GM12878 (cell line): ENCODE measurements around the gene DDX11. TPM values are rescaled to one million over a fixed set of nuclear protein-coding genes. Genes with fewer than 3 reads are reported as not detected.
A peak's percentile ranks its signal among the peaks of the same experiment; 100 is the strongest.
"Not testable (repeated sequence)": the region's sequence is repeated elsewhere in the genome, so short reads cannot be mapped to it uniquely, and the experiment has no call there.

Experiments
- ATAC-seq: fragments of 200-7000 bp; cut with Tn5 transposase; 3 replicates; pipeline ENCODE4 v1.9.1; 2020; ENCODE audit warnings: mild to moderate bottlenecking, moderate library complexity
- BruUV-seq: library from RNA; stranded (reverse); fragments of 400-500 nt; replicated peaks from 2 replicates; lab custom pipeline; 2021; lab: Mats Ljungman, UMichigan
- CTCF ChIA-PET: fragments of 300-600 bp; sonication (Branson Sonifier 250); formaldehyde crosslinking; extraction: SDS; loops from one replicate; lab custom pipeline; 2021; ENCODE audit warnings: inconsistent platforms; lab: Yijun Ruan, JAX
- POLR2A ChIA-PET: fragments of 350-600 bp; formaldehyde crosslinking; extraction: SDS; loops from one replicate; lab custom pipeline; 2021; ENCODE audit warnings: inconsistent platforms; lab: Charles Lee
- RAD21 ChIA-PET: fragments of 300-600 bp; sonication (Branson Sonifier 250); formaldehyde crosslinking; loops from one replicate; lab custom pipeline; 2023; ENCODE audit warnings: antibody characterized with exemption; ENCODE audit not compliant: unreplicated experiment; lab: Charles Lee
- SMC1A ChIA-PET: fragments of 300-600 bp; sonication (Branson Sonifier 250); formaldehyde crosslinking; loops from one replicate; lab custom pipeline; 2023; ENCODE audit not compliant: unreplicated experiment, uncharacterized antibody; lab: Charles Lee
- DNase-seq: peaks from one replicate; pipeline ENCODE4 v3.0.0-alpha.2; 2011; ENCODE audit warnings: low read depth, low spot score
- FAIRE-seq: peaks from 3 replicates; lab custom pipeline; 2011; peaks lifted over from hg19 to GRCh38; lab: Jason Lieb, UNC
- H2AFZ ChIP-seq: 2 replicates; pipeline ENCODE4 v1.6.0; 2011; ENCODE audit warnings: low read depth, low read length, control low read depth; ENCODE audit not compliant: control insufficient read depth
- H3K27ac ChIP-seq: 2 replicates; pipeline ENCODE4 v1.5.1; 2011; ENCODE audit warnings: control low read depth; ENCODE audit not compliant: control insufficient read depth, insufficient read depth
- H3K27me3 ChIP-seq, 2 experiments: replicated peaks in 1 of 2; 2 replicates each; pipeline versions ENCODE4 v1.6.0 to v1.6.1; 2011; ENCODE audit warnings: low read length in 1 of 2; ENCODE audit not compliant: control insufficient read depth in 2 of 2, insufficient read depth in 2 of 2
- H3K36me3 ChIP-seq, 2 experiments: 2 replicates each; pipeline ENCODE4 v1.5.1; 2011; ENCODE audit warnings: low read length in 1 of 2; ENCODE audit not compliant: control insufficient read depth in 2 of 2, insufficient read depth in 2 of 2
- H3K4me1 ChIP-seq: 2 replicates; pipeline ENCODE4 v1.6.1; 2011; ENCODE audit warnings: mild to moderate bottlenecking, low read length, moderate library complexity, mixed read lengths; ENCODE audit not compliant: control insufficient read depth, insufficient read depth
- H3K4me2 ChIP-seq: 2 replicates; pipeline ENCODE4 v1.6.0; 2011; ENCODE audit warnings: control low read depth; ENCODE audit not compliant: control insufficient read depth, insufficient read depth
- H3K4me3 ChIP-seq: fragments of 200-600 bp; sonication (generic); 2 replicates; pipeline ENCODE4 v1.5.1; 2016
- H3K79me2 ChIP-seq: 2 replicates; pipeline ENCODE4 v1.6.0; 2011; ENCODE audit warnings: low read length; ENCODE audit not compliant: control insufficient read depth, insufficient read depth
- H3K9ac ChIP-seq: 2 replicates; pipeline ENCODE4 v1.8.0; 2011; ENCODE audit warnings: low read length, control low read depth, mixed read lengths; ENCODE audit not compliant: control insufficient read depth, insufficient read depth
- H3K9me3 ChIP-seq: replicated peaks from 3 replicates; pipeline ENCODE4 v1.5.1; 2011; ENCODE audit warnings: mild to moderate bottlenecking, low read length; ENCODE audit not compliant: control insufficient read depth, insufficient read depth
- H4K20me1 ChIP-seq: 2 replicates; pipeline ENCODE4 v1.6.0; 2011; ENCODE audit not compliant: control insufficient read depth, insufficient read depth
- GATAD2B ChIP-seq: fragments of 450-650 bp; conservative IDR thresholded peaks from 2 replicates; pipeline ENCODE4 v1.6.1; 2017; ENCODE audit warnings: low read depth, mild to moderate bottlenecking, moderate library complexity
- HDGF ChIP-seq: fragments of 450-650 bp; IDR thresholded peaks from 2 replicates; pipeline ENCODE4 v1.6.1; 2016; ENCODE audit warnings: antibody characterized with exemption
- IKZF1 ChIP-seq: fragments of 450-650 bp; conservative IDR thresholded peaks from 2 replicates; pipeline ENCODE4 v1.6.1; 2017; ENCODE audit warnings: antibody characterized with exemption, mild to moderate bottlenecking
- MEF2B ChIP-seq: fragments of 450-650 bp; IDR thresholded peaks from 2 replicates; pipeline ENCODE4 v1.6.1; 2018; ENCODE audit warnings: mild to moderate bottlenecking, moderate library complexity; ENCODE audit not compliant: partially characterized antibody, poor library complexity, severe bottlenecking
- MTA2 ChIP-seq: fragments of 450-650 bp; IDR thresholded peaks from 2 replicates; pipeline ENCODE4 v1.6.1; 2016; ENCODE audit warnings: low read depth, mild to moderate bottlenecking, moderate library complexity
- NR2C1 ChIP-seq: fragments of 450-650 bp; IDR thresholded peaks from 2 replicates; pipeline ENCODE4 v1.6.1; 2017; ENCODE audit warnings: antibody characterized with exemption, mild to moderate bottlenecking, moderate library complexity
- NR2F1 ChIP-seq: fragments of 450-650 bp; conservative IDR thresholded peaks from 2 replicates; pipeline ENCODE4 v1.6.1; 2017; ENCODE audit warnings: mild to moderate bottlenecking
- PAX5 ChIP-seq: IDR thresholded peaks from 2 replicates; pipeline ENCODE4 v1.6.1; 2011; ENCODE audit warnings: low read depth, low read length, borderline replicate concordance
- SPI1 ChIP-seq: IDR thresholded peaks from 2 replicates; pipeline ENCODE4 v1.6.1; 2011; ENCODE audit warnings: low read depth, mild to moderate bottlenecking, low read length, moderate library complexity, borderline replicate concordance; ENCODE audit not compliant: insufficient read depth
- TCF12 ChIP-seq: IDR thresholded peaks from 2 replicates; pipeline ENCODE4 v1.6.1; 2011; ENCODE audit warnings: low read depth, mild to moderate bottlenecking, low read length
- WGBS: methylation state at CpG from one replicate; pipeline ENCODE4 v1.1.6; 2016; ENCODE audit warnings: low lambda C conversion rate; ENCODE audit not compliant: insufficient replicate concordance, insufficient coverage; ENCODE audit errors: missing lambda C conversion rate; 5-methylcytosine and 5-hydroxymethylcytosine counted together
- in situ Hi-C: fragments of 300-500 bp; cut with MboI; formaldehyde crosslinking; loops from 9 replicates; pipeline ENCODE4 v1.14.3; 2018; ENCODE audit warnings: mixed read lengths
- intact Hi-C: fragments of 100-400 bp; cut with micrococcal nuclease; formaldehyde crosslinking; loops from one replicate; pipeline ENCODE4 v1.14.2; 2022; ENCODE audit not compliant: unreplicated experiment
- polyA plus RNA-seq, 11 experiments: library from polyadenylated mRNA; depleted of rRNA in 4 of 11; unstranded in 6 of 11; stranded (reverse) in 5 of 11; fragments of >200 nt; fragmentation: Nextera tagmentation in 4 of 11; fragmentation: Illumina TruSeq in 1 of 11; extraction: Ambion mirVana in 4 of 11; extraction: Trizol in 1 of 11; gene quantifications; 1 replicate in 1 of 11; 2 replicates in 10 of 11; pipeline versions ENCODE4 v1.2.1 to v1.2.3, GENCODE V29; 2011 to 2016; ENCODE audit warnings: inconsistent platforms in 2 of 11, missing spikeins in 2 of 11, low read depth in 1 of 11
- total RNA-seq, 4 experiments: library from RNA; depleted of rRNA in 3 of 4; stranded (reverse); fragments of >200 nt in 3 of 4; fragmentation: Illumina TruSeq in 1 of 4; extraction: Trizol in 1 of 4; gene quantifications; 2 replicates each; pipeline versions ENCODE4 v1.2.1 to v1.2.3, GENCODE V29; 2013 to 2021
- TF ChIP-seq, protein P1 (sequence below): fragments of 450-650 bp; IDR thresholded peaks from 2 replicates; pipeline ENCODE4 v1.6.1; 2017; ENCODE audit warnings: low read depth, mild to moderate bottlenecking, moderate library complexity

Gene DDX11
- total and polyA plus RNA-seq, 10 of the 15 experiments (the other 5 are each of a cell fraction or from before 2014, with no cell fraction given) = 3.8 to 94.2 (median 46.3) TPM

DNA sequence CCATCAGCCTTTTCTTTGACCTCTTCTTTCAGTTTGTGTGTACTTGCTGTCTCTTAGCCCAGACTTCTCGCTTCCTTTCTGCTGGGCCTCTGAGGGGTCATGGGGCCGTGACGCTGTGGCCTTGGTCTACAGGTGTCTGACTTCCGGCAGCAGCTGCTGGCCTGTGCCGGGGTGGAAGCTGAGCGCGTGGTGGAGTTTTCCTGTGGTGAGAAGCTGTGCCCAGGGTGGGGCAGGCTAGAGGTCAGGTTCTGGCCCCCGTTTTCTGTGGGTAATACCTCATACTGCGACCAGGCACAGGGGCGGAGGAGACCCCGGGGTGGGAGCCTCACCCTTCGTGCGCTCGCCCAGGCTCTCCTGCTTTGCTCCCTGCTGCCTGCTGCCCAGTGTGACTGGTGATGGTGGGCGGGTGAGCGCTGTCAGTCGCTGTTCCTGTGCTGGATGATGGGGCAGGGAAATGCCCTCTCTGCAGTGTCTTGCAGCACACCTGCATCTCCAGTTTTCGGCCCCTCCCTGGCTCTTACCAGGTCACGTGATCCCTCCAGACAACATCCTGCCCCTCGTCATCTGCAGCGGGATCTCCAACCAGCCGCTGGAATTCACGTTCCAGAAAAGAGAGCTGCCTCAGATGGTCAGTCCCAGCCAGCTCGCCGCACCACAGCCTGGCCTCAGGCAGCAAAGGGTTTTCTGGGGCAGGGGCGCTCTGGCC lies 27.0 kb downstream of the DDX11 start (continued):
- TF ChIP-seq SPI1 = peak; percentile 30; the same call in 1 of the 2 replicates
- TF ChIP-seq PAX5 = peak; percentile 70
- TF ChIP-seq NR2C1 = peak; percentile 50; the same call in 1 of the 2 replicates
- peak; percentile 56; the same call in 1 of the 2 replicates for TF ChIP-seq MTA2
- TF ChIP-seq MEF2B = peak; percentile 38
- 0 out of 2 replicates have a peak, but pooled peaks have one; percentile 31 for TF ChIP-seq IKZF1
- TF ChIP-seq HDGF = peak; percentile 73; the same call in 1 of the 2 replicates
- TF ChIP-seq, protein P1, sequence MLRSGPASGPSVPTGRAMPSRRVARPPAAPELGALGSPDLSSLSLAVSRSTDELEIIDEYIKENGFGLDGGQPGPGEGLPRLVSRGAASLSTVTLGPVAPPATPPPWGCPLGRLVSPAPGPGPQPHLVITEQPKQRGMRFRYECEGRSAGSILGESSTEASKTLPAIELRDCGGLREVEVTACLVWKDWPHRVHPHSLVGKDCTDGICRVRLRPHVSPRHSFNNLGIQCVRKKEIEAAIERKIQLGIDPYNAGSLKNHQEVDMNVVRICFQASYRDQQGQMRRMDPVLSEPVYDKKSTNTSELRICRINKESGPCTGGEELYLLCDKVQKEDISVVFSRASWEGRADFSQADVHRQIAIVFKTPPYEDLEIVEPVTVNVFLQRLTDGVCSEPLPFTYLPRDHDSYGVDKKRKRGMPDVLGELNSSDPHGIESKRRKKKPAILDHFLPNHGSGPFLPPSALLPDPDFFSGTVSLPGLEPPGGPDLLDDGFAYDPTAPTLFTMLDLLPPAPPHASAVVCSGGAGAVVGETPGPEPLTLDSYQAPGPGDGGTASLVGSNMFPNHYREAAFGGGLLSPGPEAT = 0 out of 2 replicates have a peak, but pooled peaks have one; percentile 18
- TF ChIP-seq NR2F1 = peak; percentile 90
- peak; percentile 61; the same call in 1 of the 2 replicates for TF ChIP-seq GATAD2B
- peak; percentile 52; the same call in 1 of the 2 replicates for TF ChIP-seq TCF12

DNA sequence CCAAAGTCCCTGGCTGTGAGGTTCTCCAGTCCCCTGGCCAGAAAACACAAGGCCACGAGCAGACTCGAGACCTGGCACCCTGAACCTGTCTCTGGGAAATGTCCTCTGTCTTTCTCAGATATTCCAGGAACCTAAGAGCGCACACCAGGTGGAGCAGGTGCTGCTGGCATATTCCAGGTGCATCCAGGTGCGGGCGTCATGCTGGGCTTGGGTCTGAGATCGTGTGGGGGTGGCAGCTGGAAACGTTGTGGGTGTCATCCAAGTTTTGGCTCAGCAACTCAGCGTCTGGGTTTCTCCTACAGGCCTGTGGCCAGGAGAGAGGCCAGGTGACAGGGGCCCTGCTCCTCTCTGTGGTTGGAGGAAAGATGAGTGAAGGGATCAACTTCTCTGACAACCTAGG lies 28.5 kb downstream of the DDX11 start:
- FAIRE-seq, H3K9ac ChIP-seq, H3K4me1 ChIP-seq, H3K27ac ChIP-seq, H3K36me3 ChIP-seq, ATAC-seq, H3K79me2 ChIP-seq, DNase-seq, H3K27me3 ChIP-seq, H3K4me3 ChIP-seq, in situ Hi-C loops, H2AFZ ChIP-seq, H3K4me2 ChIP-seq, SMC1A ChIA-PET, H3K9me3 ChIP-seq, RAD21 ChIA-PET, intact Hi-C loops, H4K20me1 ChIP-seq, POLR2A ChIA-PET, BruUV-seq: not testable (repeated sequence)
- 77% methylated on average over 8 of the region's 8 CpGs for WGBS
- CTCF ChIA-PET = interaction anchor here (0.8 kb wide), 1 partner anchor 15 kb away, joined by 6 read pairs; no protein-coding TSS in a partner anchor

DNA sequence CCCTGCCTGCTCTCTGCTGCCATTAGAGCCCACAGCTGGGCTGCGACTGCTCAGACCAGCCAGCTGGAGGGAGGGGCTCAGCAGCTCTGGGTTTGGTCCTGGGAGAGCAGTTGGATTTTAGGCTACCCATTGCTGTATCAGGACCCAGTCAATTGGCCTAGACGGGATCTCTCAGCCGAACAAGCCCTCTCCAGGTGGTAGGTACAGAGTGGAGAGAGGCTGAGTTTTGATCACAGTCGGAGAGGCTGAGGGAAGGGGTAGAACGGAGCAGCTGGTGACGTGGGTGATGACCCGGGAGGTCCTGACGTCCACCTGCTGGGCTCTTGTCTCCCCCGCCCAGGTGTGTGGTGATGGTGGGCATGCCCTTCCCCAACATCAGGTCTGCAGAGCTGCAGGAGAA lies 28.9 kb downstream of the DDX11 start:
- H2AFZ ChIP-seq, H3K27me3 ChIP-seq, H3K27ac ChIP-seq, H3K79me2 ChIP-seq, BruUV-seq, H3K9me3 ChIP-seq, H3K36me3 ChIP-seq, POLR2A ChIA-PET, H3K9ac ChIP-seq, H3K4me2 ChIP-seq, ATAC-seq, DNase-seq, H3K4me3 ChIP-seq, FAIRE-seq, in situ Hi-C loops, intact Hi-C loops, H4K20me1 ChIP-seq, H3K4me1 ChIP-seq, SMC1A ChIA-PET, RAD21 ChIA-PET: not testable (repeated sequence)
- 96% methylated on average over 9 of the region's 9 CpGs for WGBS
- CTCF ChIA-PET = interaction anchor here (0.8 kb wide), 1 partner anchor 15 kb away, joined by 6 read pairs; no protein-coding TSS in a partner anchor
